22Rv1 (cell line): ENCODE measurements around the gene LMOD2.

ENCODE experiments used
- CTCF ChIP-seq: fragments of 450-650 bp; IDR thresholded peaks from 2 replicates; pipeline ENCODE4 v1.5.1; 2017; ENCODE audit warnings: mild to moderate bottlenecking
- ZFX ChIP-seq: fragments of 450-650 bp; IDR thresholded peaks from 2 replicates; pipeline ENCODE4 v1.6.1; 2017; ENCODE audit warnings: antibody characterized with exemption, borderline replicate concordance

GRCh38 chr7:123673137-123673732 lies 17.6 kb downstream of the LMOD2 start:
- no peak for TF ChIP-seq CTCF
- no peak for TF ChIP-seq ZFX
